Panc1 (cell line): Measurements from ENCODE around the gene TREM1. TPM values are rescaled to one million over a fixed set of nuclear protein-coding genes. Genes with fewer than 3 reads are reported as not detected.
"Not testable (repeated sequence)": the region's sequence is repeated elsewhere in the genome, so short reads cannot be mapped to it uniquely, and the experiment has no call there.

Experiments used
- ATAC-seq: fragments of 200-7000 bp; cut with Tn5 transposase; 2 replicates; pipeline ENCODE4 v1.9.1; 2020; ENCODE audit warnings: mild to moderate bottlenecking, moderate library complexity
- BruUV-seq: library from RNA; stranded (reverse); fragments of 400-500 nt; replicated peaks from 2 replicates; lab custom pipeline; 2021; lab: Mats Ljungman, UMichigan
- CTCF ChIA-PET: fragments of 300-600 bp; sonication (Branson Sonifier 250); formaldehyde crosslinking; loops from one replicate; lab custom pipeline; 2022; ENCODE audit warnings: antibody characterized with exemption; lab: Charles Lee
- POLR2A ChIA-PET: fragments of 300-600 bp; sonication (Branson Sonifier 250); formaldehyde crosslinking; loops from one replicate; lab custom pipeline; 2022; ENCODE audit warnings: antibody characterized with exemption; lab: Charles Lee
- DNase-seq: peaks from one replicate; pipeline ENCODE4 v3.0.0-alpha.2; 2010; ENCODE audit warnings: low read depth, low spot score
- H3K27ac ChIP-seq: 2 replicates; pipeline ENCODE4 v1.5.1; 2011; ENCODE audit warnings: mild to moderate bottlenecking, low read length, inconsistent platforms
- H3K27me3 ChIP-seq: fragments of 200-500 bp; sonication (Bioruptor generic); 2 replicates; pipeline ENCODE4 v1.6.0; 2014; ENCODE audit warnings: low read length, inconsistent platforms; ENCODE audit not compliant: control insufficient read depth, insufficient read depth
- H3K36me3 ChIP-seq: fragments of 200-500 bp; sonication (Bioruptor generic); 2 replicates; pipeline ENCODE4 v1.5.1; 2014; ENCODE audit warnings: inconsistent platforms, mild to moderate bottlenecking, low read length, moderate library complexity; ENCODE audit not compliant: control insufficient read depth, insufficient read depth
- H3K4me1 ChIP-seq: 2 replicates; pipeline ENCODE4 v1.5.1; 2011; ENCODE audit warnings: inconsistent platforms, mild to moderate bottlenecking, low read length, moderate library complexity; ENCODE audit not compliant: control insufficient read depth, insufficient read depth
- H3K4me3 ChIP-seq, 2 experiments: 2 replicates each; pipeline ENCODE4 v1.5.1; 2011 to 2012; ENCODE audit warnings: low read depth in 2 of 2, low read length in 2 of 2, mild to moderate bottlenecking in 2 of 2, inconsistent platforms in 1 of 2, moderate library complexity in 1 of 2
- H3K9me3 ChIP-seq: fragments of 200-500 bp; sonication (Bioruptor generic); 2 replicates; pipeline ENCODE4 v1.5.1; 2014; ENCODE audit warnings: low read depth, mild to moderate bottlenecking, inconsistent platforms, low read length, moderate library complexity; ENCODE audit not compliant: control insufficient read depth, insufficient read depth
- CTCF ChIP-seq: fragments of 450-650 bp; IDR thresholded peaks from 2 replicates; pipeline ENCODE4 v1.5.1; 2017; ENCODE audit warnings: mild to moderate bottlenecking
- POLR2AphosphoS5 ChIP-seq: IDR thresholded peaks from 2 replicates; pipeline ENCODE4 v1.6.1; 2012; ENCODE audit warnings: mild to moderate bottlenecking, low read depth, low read length, moderate library complexity
- REST ChIP-seq, 2 experiments: IDR thresholded peaks; 2 replicates each; pipeline ENCODE4 v1.6.1; 2011 to 2012; ENCODE audit warnings: low read depth in 2 of 2, control low read depth in 1 of 2, low read length in 1 of 2, mild to moderate bottlenecking in 1 of 2, moderate library complexity in 1 of 2; ENCODE audit not compliant: insufficient read depth in 1 of 2
- SIN3A ChIP-seq: IDR thresholded peaks from 2 replicates; pipeline ENCODE4 v1.6.1; 2012; ENCODE audit warnings: low read depth, mild to moderate bottlenecking, low read length, moderate library complexity, borderline replicate concordance; ENCODE audit not compliant: insufficient read depth
- TCF7L2 ChIP-seq: IDR thresholded peaks from 2 replicates; pipeline ENCODE4 v1.6.1; 2011; ENCODE audit warnings: mild to moderate bottlenecking, low read depth, low read length, inconsistent platforms
- in situ Hi-C: cut with HindIII; loops from 2 replicates; pipeline ENCODE4 v1.10.0; 2016; ENCODE audit warnings: low sequenced_read_pairs, low pct_unique_long_range_greater_than_20kb
- intact Hi-C: fragments of 100-400 bp; cut with micrococcal nuclease; formaldehyde crosslinking; loops from one replicate; pipeline ENCODE4 v1.10.0; 2022; ENCODE audit not compliant: unreplicated experiment
- total RNA-seq: library from RNA; stranded (reverse); gene quantifications from one replicate; pipeline ENCODE4 v1.2.1, GENCODE V29; 2021; ENCODE audit not compliant: unreplicated experiment

Gene TREM1
- total RNA-seq, 1 experiment from 2014 or later = not detected

- intact Hi-C loops = no loop called here
- Histone ChIP-seq H3K27ac (no peak overlapping the region), H3K4me3 (no peak overlapping the region), H3K36me3 (no peaks in the 10 kb centered on the region), H3K9me3 (no peaks in the 10 kb centered on the region), H3K27me3 (peaks cover 3% of the 10 kb centered on the region; the same call in 1 of the 2 replicates), H3K4me1 (no peaks in the 10 kb centered on the region)
- ChIA-PET CTCF (no interaction called here), POLR2A (no interaction called here)
- BruUV-seq = no TSS peak
- ATAC-seq (no peak), DNase-seq (no peak)
- TF ChIP-seq CTCF (no peak), REST (IDR thresholded peaks at IDR 0.05; ENCODE audit: insufficient read depth in 1 of 2, low read depth in 2 of 2, low read length in 1 of 2) (no peak), POLR2AphosphoS5 (no peak), TCF7L2 (no peak), SIN3A (no peak)
- in situ Hi-C loops = no loop called here
These were observed 38.4 kb downstream of the TREM1 start for GRCh38 chr6:41247882-41248705.

GRCh38 chr6:41247288-41247865, 39.1 kb downstream of the TREM1 start:
- ATAC-seq (no peak), DNase-seq (no peak)
- ChIA-PET POLR2A (no interaction called here), CTCF (no interaction called here)
- no peak overlapping the region for H3K27ac ChIP-seq
- in situ Hi-C loops = no loop called here
- peaks cover 3% of the 10 kb centered on the region; the same call in 1 of the 2 replicates for H3K27me3 ChIP-seq
- H3K9me3 ChIP-seq = no peaks in the 10 kb centered on the region
- TF ChIP-seq TCF7L2 (no peak), SIN3A (no peak), CTCF (no peak), REST (IDR thresholded peaks at IDR 0.05; ENCODE audit: insufficient read depth in 1 of 2, low read depth in 2 of 2, low read length in 1 of 2) (no peak), POLR2AphosphoS5 (no peak)
- H3K4me3 ChIP-seq = no peak overlapping the region
- no peaks in the 10 kb centered on the region for H3K4me1 ChIP-seq
- no peaks in the 10 kb centered on the region for H3K36me3 ChIP-seq
- intact Hi-C loops = no loop called here
- BruUV-seq = no TSS peak

- H3K27me3 ChIP-seq, in situ Hi-C loops, BruUV-seq, H3K27ac ChIP-seq, H3K9me3 ChIP-seq, intact Hi-C loops, H3K36me3 ChIP-seq, H3K4me1 ChIP-seq, ATAC-seq, H3K4me3 ChIP-seq, DNase-seq, CTCF ChIA-PET, POLR2A ChIA-PET: not testable (repeated sequence)
These were observed 40.0 kb downstream of the TREM1 start for GRCh38 chr6:41246529-41246928.
